Prostate gland (tissue), 2 donors: ENCODE data around the gene SRSF3.

Experiments used
- CTCF ChIP-seq, 4 experiments: fragments of 200-600 bp in 2 of 4; fragments of 450-650 bp in 2 of 4; sonication (generic) in 2 of 4; IDR thresholded peaks; 1 replicate in 3 of 4; 2 replicates in 1 of 4; pipeline ENCODE4 v1.5.1; 2016 to 2019; ENCODE audit warnings: antibody characterized with exemption in 4 of 4, mild to moderate bottlenecking in 2 of 4, moderate library complexity in 2 of 4
- POLR2A ChIP-seq: fragments of 450-650 bp; IDR thresholded peaks from one replicate; pipeline ENCODE4 v1.6.1; 2016; ENCODE audit warnings: antibody characterized with exemption, mild to moderate bottlenecking
- POLR2AphosphoS5 ChIP-seq: sonication (generic); formaldehyde crosslinking; IDR thresholded peaks from one replicate; pipeline ENCODE4 v1.6.1; 2017; ENCODE audit warnings: antibody characterized with exemption

DNA sequence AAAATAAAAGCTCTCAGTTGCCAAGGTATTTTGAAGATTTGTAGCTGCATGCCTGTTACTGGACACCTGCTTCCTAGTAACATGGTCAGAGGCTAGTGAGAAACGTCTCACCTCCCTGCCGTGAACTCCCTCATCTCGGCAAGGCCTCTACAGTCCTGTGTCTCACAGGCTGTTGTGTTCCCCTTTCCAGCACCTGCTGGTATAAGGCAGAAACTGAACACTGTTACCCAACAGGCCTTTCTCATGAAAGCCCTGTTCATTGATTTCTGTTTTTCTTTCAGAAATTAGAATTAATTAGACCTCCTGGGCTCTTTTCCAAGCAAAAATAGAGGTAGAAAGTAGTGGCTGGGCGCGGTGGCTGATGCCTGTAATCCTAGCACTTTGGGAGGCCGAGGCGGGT lies 17.6 kb upstream of the SRSF3 start:
- TF ChIP-seq CTCF (IDR thresholded peaks at IDR 0.05) (no peak), POLR2AphosphoS5 (no peak), POLR2A (no peak)
